ENCODE results near the gene ZC3H8. TPM values are rescaled to one million over a fixed set of nuclear protein-coding genes. Genes with fewer than 3 reads are reported as not detected.
A peak's percentile ranks its signal among the peaks of the same experiment; 100 is the strongest.

ZC3H8 gene
- total and polyA plus RNA-seq, 2 donors (not counting 1 experiment from before 2014, with no cell fraction given), result 5.5 to 26.0 TPM

DNA sequence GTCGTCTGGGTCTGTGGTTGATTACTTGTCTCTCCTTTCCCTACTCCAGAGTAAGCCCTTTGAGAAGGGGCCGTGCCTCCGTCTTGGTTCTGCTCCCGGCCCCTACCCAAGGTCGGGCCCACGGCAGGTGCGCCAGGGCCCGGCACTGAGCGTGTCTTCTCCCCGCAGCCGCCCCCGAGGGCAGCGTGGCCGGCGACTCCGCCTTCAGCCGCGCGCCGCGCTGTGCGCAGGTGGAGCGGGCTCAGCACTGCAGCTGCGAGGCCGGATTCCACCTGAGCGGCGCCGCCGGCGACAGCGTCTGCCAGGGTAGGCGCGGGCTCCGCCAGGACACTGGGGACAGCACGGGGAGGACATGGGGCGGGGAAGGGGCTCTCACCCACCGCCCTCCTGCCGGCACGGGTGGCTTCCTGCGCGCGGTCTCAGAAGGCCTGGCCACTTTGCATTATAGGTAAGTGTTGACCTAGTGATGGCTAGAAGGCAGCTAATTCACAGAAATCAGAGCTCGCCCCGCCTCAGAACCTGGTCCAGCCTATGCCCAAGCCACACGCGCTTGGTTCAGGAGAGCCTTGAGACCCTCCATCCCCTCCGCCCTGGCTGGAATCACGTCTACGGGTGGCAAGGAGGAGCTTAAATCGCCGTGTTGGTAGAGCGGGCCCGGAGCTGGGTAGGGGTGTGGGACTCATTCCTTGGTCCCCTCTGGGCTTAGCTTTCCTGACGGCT, 73.1 kb downstream of the ZC3H8 start:
- Mint-ChIP-seq H3K27me3 (peaks cover 36% of the 10 kb centered on the region), H3K9me3 (ENCODE audit: insufficient read depth) (peaks cover 5% of the 10 kb centered on the region), H3K4me1 (peaks cover 4% of the 10 kb centered on the region), H3K4me3 (peak overlapping the region; percentile 2), H3K27ac (no peak overlapping the region)
- TF ChIP-seq, protein P1, sequence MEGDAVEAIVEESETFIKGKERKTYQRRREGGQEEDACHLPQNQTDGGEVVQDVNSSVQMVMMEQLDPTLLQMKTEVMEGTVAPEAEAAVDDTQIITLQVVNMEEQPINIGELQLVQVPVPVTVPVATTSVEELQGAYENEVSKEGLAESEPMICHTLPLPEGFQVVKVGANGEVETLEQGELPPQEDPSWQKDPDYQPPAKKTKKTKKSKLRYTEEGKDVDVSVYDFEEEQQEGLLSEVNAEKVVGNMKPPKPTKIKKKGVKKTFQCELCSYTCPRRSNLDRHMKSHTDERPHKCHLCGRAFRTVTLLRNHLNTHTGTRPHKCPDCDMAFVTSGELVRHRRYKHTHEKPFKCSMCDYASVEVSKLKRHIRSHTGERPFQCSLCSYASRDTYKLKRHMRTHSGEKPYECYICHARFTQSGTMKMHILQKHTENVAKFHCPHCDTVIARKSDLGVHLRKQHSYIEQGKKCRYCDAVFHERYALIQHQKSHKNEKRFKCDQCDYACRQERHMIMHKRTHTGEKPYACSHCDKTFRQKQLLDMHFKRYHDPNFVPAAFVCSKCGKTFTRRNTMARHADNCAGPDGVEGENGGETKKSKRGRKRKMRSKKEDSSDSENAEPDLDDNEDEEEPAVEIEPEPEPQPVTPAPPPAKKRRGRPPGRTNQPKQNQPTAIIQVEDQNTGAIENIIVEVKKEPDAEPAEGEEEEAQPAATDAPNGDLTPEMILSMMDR (IDR thresholded peaks at IDR 0.05), result no peak
- TF ChIP-seq EZH2 (IDR thresholded peaks at IDR 0.05; ENCODE audit: borderline replicate concordance, insufficient read depth, low read depth, low read length, poor library complexity, severe bottlenecking), result no peak
- ChIA-PET POLR2A (no interaction called here), CTCF (interaction anchor here (0.9 kb wide), 1 partner anchor 60 kb away, joined by 3 read pairs; no protein-coding TSS in a partner anchor)
- H3K79me2 ChIP-seq (ENCODE audit: control insufficient read depth, insufficient read depth, low read length), result no peaks in the 10 kb centered on the region
- no peaks in the 10 kb centered on the region for H3K36me3 ChIP-seq (replicated peaks in 1 of 2; ENCODE audit: control extremely low read depth in 1 of 2, control insufficient read depth in 1 of 2, extremely low read depth in 1 of 2, insufficient read depth in 2 of 2, low read length in 1 of 2)
- intact Hi-C loops (cut with micrococcal nuclease), result no loop called here
- no peaks in the 10 kb centered on the region for H4K20me1 ChIP-seq (ENCODE audit: control insufficient read depth, insufficient read depth, low read length, poor library complexity, severe bottlenecking)
- no peak overlapping the region for H3K9ac ChIP-seq (ENCODE audit: low read length)
- WGBS (ENCODE audit: insufficient coverage), result 34% methylated on average over 49 of the region's 54 CpGs
- H3K9me3 ChIP-seq (ENCODE audit: control extremely low read depth in 1 of 3, control insufficient read depth in 2 of 3, insufficient read depth in 1 of 3, low read length in 2 of 3), result peaks cover 0 to 3% (median 0%) of the 10 kb centered on the region in 3 donors
- no peak overlapping the region for H3K27ac ChIP-seq (ENCODE audit: low read length in 2 of 2)
- ATAC-seq (ENCODE audit: low read depth), result peak; percentile 49
- no peak for DNase-seq
- peaks cover 0 to 26% (median 5%) of the 10 kb centered on the region in 4 experiments for H3K27me3 ChIP-seq (replicated peaks in 1 of 4; ENCODE audit: control extremely low read depth in 1 of 4, control insufficient read depth in 3 of 4, insufficient read depth in 4 of 4, low read length in 3 of 4)
- H3K4me1 ChIP-seq (ENCODE audit: control insufficient read depth in 2 of 2, insufficient read depth in 2 of 2, low read length in 2 of 2), result no peaks in the 10 kb centered on the region
- H3K4me2 ChIP-seq (replicated peaks; ENCODE audit: low read depth, low read length, poor library complexity, severe bottlenecking), result peak overlapping the region; percentile 48
- H2AFZ ChIP-seq (ENCODE audit: insufficient read depth, low read depth, low read length, poor library complexity, severe bottlenecking), result peak overlapping the region; percentile 64
- no peak overlapping the region for H3K4me3 ChIP-seq (ENCODE audit: control extremely low read depth in 1 of 5, extremely low read depth in 1 of 5, insufficient read depth in 1 of 5, low read depth in 2 of 5, low read length in 4 of 5)

DNA sequence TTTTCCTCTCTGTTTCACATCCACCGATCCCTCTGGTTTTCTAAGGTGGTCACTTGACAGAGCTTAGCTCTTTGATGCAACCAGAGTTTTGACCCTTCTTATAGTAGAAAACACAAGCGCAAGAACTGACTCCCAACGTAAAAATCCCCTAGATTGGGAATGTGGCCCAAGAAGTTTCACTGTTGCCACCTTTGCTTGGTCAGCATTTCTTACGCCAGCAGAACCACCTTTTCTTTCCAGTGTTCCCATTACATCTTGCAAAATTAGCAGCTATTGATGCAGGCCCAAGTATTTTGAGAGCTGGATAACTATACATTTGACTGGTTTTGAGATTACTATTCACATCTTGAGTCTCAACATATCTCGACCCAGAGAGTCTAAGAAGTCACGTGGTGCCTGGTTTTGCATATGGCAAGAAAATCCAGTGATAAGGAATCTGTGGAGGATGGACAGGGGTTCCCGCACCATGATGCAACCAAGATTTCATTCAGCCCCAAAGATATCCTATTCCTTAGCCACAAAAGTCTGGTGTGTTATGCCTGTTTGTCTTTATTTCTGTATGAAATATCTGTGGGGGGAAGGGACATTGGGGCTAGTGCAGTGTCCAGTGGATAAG, 78.8 kb downstream of the ZC3H8 start:
- no peaks in the 10 kb centered on the region for H3K4me1 Mint-ChIP-seq
- Histone ChIP-seq H3K79me2 (ENCODE audit: control insufficient read depth, insufficient read depth, low read length) (no peaks in the 10 kb centered on the region), H3K9ac (ENCODE audit: low read length) (no peak overlapping the region), H3K27ac (ENCODE audit: low read length in 2 of 2) (no peak overlapping the region), H2AFZ (ENCODE audit: insufficient read depth, low read depth, low read length, poor library complexity, severe bottlenecking) (no peak overlapping the region), H3K9me3 (ENCODE audit: control extremely low read depth in 1 of 3, control insufficient read depth in 2 of 3, insufficient read depth in 1 of 3, low read length in 2 of 3) (peaks cover 0 to 3% (median 0%) of the 10 kb centered on the region in 3 donors), H3K4me1 (ENCODE audit: control insufficient read depth in 2 of 2, insufficient read depth in 2 of 2, low read length in 2 of 2) (no peaks in the 10 kb centered on the region), H4K20me1 (ENCODE audit: control insufficient read depth, insufficient read depth, low read length, poor library complexity, severe bottlenecking) (no peaks in the 10 kb centered on the region), H3K4me3 (ENCODE audit: control extremely low read depth in 1 of 5, extremely low read depth in 1 of 5, insufficient read depth in 1 of 5, low read depth in 2 of 5, low read length in 4 of 5) (no peak overlapping the region), H3K36me3 (replicated peaks in 1 of 2; ENCODE audit: control extremely low read depth in 1 of 2, control insufficient read depth in 1 of 2, extremely low read depth in 1 of 2, insufficient read depth in 2 of 2, low read length in 1 of 2) (no peaks in the 10 kb centered on the region), H3K27me3 (replicated peaks in 1 of 4; ENCODE audit: control extremely low read depth in 1 of 4, control insufficient read depth in 3 of 4, insufficient read depth in 4 of 4, low read length in 3 of 4) (peaks cover 0 to 13% (median 3%) of the 10 kb centered on the region in 4 experiments), H3K4me2 (replicated peaks; ENCODE audit: low read depth, low read length, poor library complexity, severe bottlenecking) (no peak overlapping the region)
- H3K27ac Mint-ChIP-seq, result no peak overlapping the region
- TF ChIP-seq, protein P1 (IDR thresholded peaks at IDR 0.05), result no peak
- no peak for TF ChIP-seq EZH2 (IDR thresholded peaks at IDR 0.05; ENCODE audit: borderline replicate concordance, insufficient read depth, low read depth, low read length, poor library complexity, severe bottlenecking)
- no peak for ATAC-seq (ENCODE audit: low read depth)
- H3K4me3 Mint-ChIP-seq, result no peak overlapping the region
- no peak for DNase-seq
- peaks cover 31% of the 10 kb centered on the region for H3K27me3 Mint-ChIP-seq
- ChIA-PET POLR2A (no interaction called here), CTCF (interaction anchor here (1.3 kb wide), 1 partner anchor 21 kb away, joined by 3 read pairs; no protein-coding TSS in a partner anchor)
- H3K9me3 Mint-ChIP-seq (ENCODE audit: insufficient read depth), result peaks cover 5% of the 10 kb centered on the region
- 97% methylated on average over 4 of the region's 7 CpGs for WGBS (ENCODE audit: insufficient coverage)
- intact Hi-C loops (cut with micrococcal nuclease), result no loop called here

All from B cell (primary cell).